Epithelial cell of esophagus (primary cell): Measurements from ENCODE around the gene KCND3.
"Not testable (repeated sequence)": the region's sequence is repeated elsewhere in the genome, so short reads cannot be mapped to it uniquely, and the experiment has no call there.

Source experiments
- DNase-seq: peaks from one replicate; pipeline ENCODE4 v3.0.0; 2010; ENCODE audit warnings: low read depth
- H3K4me3 ChIP-seq: 2 replicates; pipeline ENCODE4 v1.5.1; 2011; ENCODE audit warnings: mild to moderate bottlenecking, low read length, control low read depth
- CTCF ChIP-seq: IDR thresholded peaks from 2 replicates; pipeline ENCODE4 v1.5.1; 2011; ENCODE audit warnings: low read depth, mild to moderate bottlenecking, low read length, control low read depth, inconsistent platforms; ENCODE audit not compliant: insufficient read depth; ENCODE audit errors: missing control alignments

KCND3 gene

GRCh38 chr1:111745675-111746613 is 243.5 kb downstream of the KCND3 start:
- peak; percentile 60 for DNase-seq
- no peak overlapping the region for H3K4me3 ChIP-seq
- TF ChIP-seq CTCF: no peak

GRCh38 chr1:111743679-111744101 is 245.8 kb downstream of the KCND3 start:
- no peak overlapping the region for H3K4me3 ChIP-seq
- DNase-seq: no peak
- no peak for TF ChIP-seq CTCF

- DNase-seq: no peak
- no peak for TF ChIP-seq CTCF
- no peak overlapping the region for H3K4me3 ChIP-seq
Observed at GRCh38 chr1:111742938-111743549, 246.4 kb downstream of the KCND3 start.

GRCh38 chr1:111742292-111742691 is 247.2 kb downstream of the KCND3 start:
- not testable (repeated sequence) for DNase-seq, H3K4me3 ChIP-seq

GRCh38 chr1:111739925-111740765 is 249.3 kb downstream of the KCND3 start:
- H3K4me3 ChIP-seq: peak overlapping the region; percentile 66
- peak; percentile 61 for DNase-seq
- no peak for TF ChIP-seq CTCF

- DNase-seq: peak; percentile 93
- no peak for TF ChIP-seq CTCF
- H3K4me3 ChIP-seq: peak within 1 kb of the TSS; percentile 66
Observed at GRCh38 chr1:111739194-111739924, 250.1 kb downstream of the KCND3 start, which contains the start of gene INKA2. INKA2 (minus strand) TSS chr1:111739395; CDS start chr1:111739242, 153 bp downstream.
